ENCODE measurements around the gene LIMS1. TPM values are rescaled to one million over a fixed set of nuclear protein-coding genes. Genes with fewer than 3 reads are reported as not detected.
A peak's percentile ranks its signal among the peaks of the same experiment; 100 is the strongest.

LIMS1 gene
- total and polyA plus RNA-seq, 2 of the 13 experiments (the other 11 are each of a cell fraction or from before 2014, with no cell fraction given), result 38.3 to 49.6 TPM

- 0 out of 2 replicates have a peak, but pooled peaks have one; percentile 17 for TF ChIP-seq FOXP1 (IDR thresholded peaks at IDR 0.05)
- no peak for TF ChIP-seq FOXP1 (CRISPR knock-in tag; IDR thresholded peaks at IDR 0.05)
- no peak for TF ChIP-seq KDM6A (CRISPR knock-in tag; IDR thresholded peaks at IDR 0.05; ENCODE audit: low read depth)
- TF ChIP-seq SP4 (CRISPR knock-in tag; IDR thresholded peaks at IDR 0.05), result no peak
- no peak for TF ChIP-seq ZNF234 (CRISPR knock-in tag; conservative IDR thresholded peaks at IDR 0.05)
- TF ChIP-seq HOXA5 (CRISPR knock-in tag; IDR thresholded peaks at IDR 0.05), result no peak
- TF ChIP-seq ZNF510 (CRISPR knock-in tag; IDR thresholded peaks at IDR 0.05; ENCODE audit: low read depth), result no peak
- no peak for TF ChIP-seq PBX3 (CRISPR knock-in tag; IDR thresholded peaks at IDR 0.05; ENCODE audit: borderline replicate concordance)
- TF ChIP-seq USF2 (IDR thresholded peaks at IDR 0.05; ENCODE audit: low read depth, low read length), result no peak
- TF ChIP-seq USF2 (CRISPR knock-in tag; IDR thresholded peaks at IDR 0.05; ENCODE audit: borderline replicate concordance), result no peak
- no peak for TF ChIP-seq CEBPZ (IDR thresholded peaks at IDR 0.05; ENCODE audit: low read length)
- TF ChIP-seq SRY (CRISPR knock-in tag; IDR thresholded peaks at IDR 0.05), result no peak
- TF ChIP-seq ZMAT3 (CRISPR knock-in tag; conservative IDR thresholded peaks at IDR 0.05), result no peak
- TF ChIP-seq HES4 (CRISPR knock-in tag; IDR thresholded peaks at IDR 0.05; ENCODE audit: borderline replicate concordance), result no peak
- TF ChIP-seq ELF4 (CRISPR knock-in tag; IDR thresholded peaks at IDR 0.05; ENCODE audit: borderline replicate concordance), result no peak
- TF ChIP-seq GATAD1 (CRISPR knock-in tag; IDR thresholded peaks at IDR 0.05), result no peak
- TF ChIP-seq SP2 (CRISPR knock-in tag; IDR thresholded peaks at IDR 0.05), result no peak
- TF ChIP-seq ZNF616 (CRISPR knock-in tag; IDR thresholded peaks at IDR 0.05; ENCODE audit: low read depth), result no peak
- no peak for TF ChIP-seq AHDC1 (CRISPR knock-in tag; IDR thresholded peaks at IDR 0.05; ENCODE audit: borderline replicate concordance)
These were observed 2.0 kb downstream of the LIMS1 start (continued) for GRCh38 chr2:108536133-108536780.
